ENCODE measurements around the gene KCNT2. TPM values are rescaled to one million over a fixed set of nuclear protein-coding genes. Genes with fewer than 3 reads are reported as not detected.

KCNT2 gene
- total RNA-seq, 1 experiment from 2014 or later, result not detected

- BruUV-seq (replicated peaks), result no TSS peak
- POLR2A ChIA-PET, result no interaction called here
- ATAC-seq (no peak), DNase-seq (ENCODE audit: low read depth, low spot score) (no peak)
- intact Hi-C loops (cut with micrococcal nuclease), result no loop called here
- CTCF ChIA-PET, result no interaction called here
- Histone ChIP-seq H3K4me2 (ENCODE audit: low read length) (no peak overlapping the region), H3K9me2 (ENCODE audit: insufficient read depth) (no peaks in the 10 kb centered on the region), H3K27ac (ENCODE audit: low read depth, low read length) (no peak overlapping the region), H3K9ac (ENCODE audit: low read length) (no peak overlapping the region), H3K4me3 (replicated peaks in 1 of 2; ENCODE audit: low read depth in 1 of 2, low read length in 2 of 2) (no peak overlapping the region), H4K20me1 (ENCODE audit: insufficient read depth) (no peaks in the 10 kb centered on the region), H3K27me3 (ENCODE audit: insufficient read depth, low read length) (no peaks in the 10 kb centered on the region), H2AFZ (ENCODE audit: low read depth, low read length, poor library complexity, severe bottlenecking) (peak overlapping the region; percentile 33), H3K4me1 (ENCODE audit: control insufficient read depth in 1 of 2, insufficient read depth in 2 of 2, low read length in 2 of 2) (no peaks in the 10 kb centered on the region), H3K79me2 (ENCODE audit: insufficient read depth, low read length) (no peaks in the 10 kb centered on the region), H3K36me3 (ENCODE audit: control insufficient read depth in 1 of 2, insufficient read depth in 2 of 2, low read length in 2 of 2) (no peaks in the 10 kb centered on the region), H3K9me3 (ENCODE audit: control insufficient read depth in 1 of 2, insufficient read depth in 1 of 2, low read depth in 1 of 2, low read length in 2 of 2) (no peaks in the 10 kb centered on the region)
- no peak for TF ChIP-seq ZFX (IDR thresholded peaks at IDR 0.05)
- no peak for TF ChIP-seq SIN3A (IDR thresholded peaks at IDR 0.05; ENCODE audit: low read depth)
- no peak for TF ChIP-seq SP1 (IDR thresholded peaks at IDR 0.05; ENCODE audit: low read depth)
- RAD21 ChIA-PET (ENCODE audit: low non-redundant PET in 1 of 2, low total read pairs in 2 of 2, uncharacterized antibody in 2 of 2, unreplicated experiment in 2 of 2), result no interaction called here
These were observed 119.7 kb downstream of the KCNT2 start for GRCh38 chr1:196488579-196488978.

GRCh38 chr1:196486346-196486745, 121.9 kb downstream of the KCNT2 start:
- Histone ChIP-seq H4K20me1 (ENCODE audit: insufficient read depth) (no peaks in the 10 kb centered on the region), H3K4me2 (ENCODE audit: low read length) (no peak overlapping the region), H3K27me3 (ENCODE audit: insufficient read depth, low read length) (no peaks in the 10 kb centered on the region), H3K4me1 (ENCODE audit: control insufficient read depth in 1 of 2, insufficient read depth in 2 of 2, low read length in 2 of 2) (no peaks in the 10 kb centered on the region), H3K9me3 (ENCODE audit: control insufficient read depth in 1 of 2, insufficient read depth in 1 of 2, low read depth in 1 of 2, low read length in 2 of 2) (no peaks in the 10 kb centered on the region), H3K27ac (ENCODE audit: low read depth, low read length) (no peak overlapping the region), H3K9ac (ENCODE audit: low read length) (no peak overlapping the region), H3K9me2 (ENCODE audit: insufficient read depth) (no peaks in the 10 kb centered on the region), H3K4me3 (replicated peaks in 1 of 2; ENCODE audit: low read depth in 1 of 2, low read length in 2 of 2) (no peak overlapping the region), H2AFZ (ENCODE audit: low read depth, low read length, poor library complexity, severe bottlenecking) (no peak overlapping the region), H3K36me3 (ENCODE audit: control insufficient read depth in 1 of 2, insufficient read depth in 2 of 2, low read length in 2 of 2) (no peaks in the 10 kb centered on the region), H3K79me2 (ENCODE audit: insufficient read depth, low read length) (no peaks in the 10 kb centered on the region)
- DNase-seq (ENCODE audit: low read depth, low spot score) (no peak), ATAC-seq (no peak)
- no TSS peak for BruUV-seq (replicated peaks)
- ChIA-PET POLR2A (no interaction called here), CTCF (no interaction called here), RAD21 (ENCODE audit: low non-redundant PET in 1 of 2, low total read pairs in 2 of 2, uncharacterized antibody in 2 of 2, unreplicated experiment in 2 of 2) (no interaction called here)
- intact Hi-C loops (cut with micrococcal nuclease), result no loop called here
- TF ChIP-seq ZBTB33 (IDR thresholded peaks at IDR 0.05; ENCODE audit: extremely low read depth, insufficient replicate concordance, low read length) (no peak), ELF1 (IDR thresholded peaks at IDR 0.05; ENCODE audit: borderline replicate concordance, low read depth) (no peak), YY1 (IDR thresholded peaks at IDR 0.05; ENCODE audit: extremely low read depth, insufficient replicate concordance, low read depth, low read length) (no peak), EGR1 (IDR thresholded peaks at IDR 0.05; ENCODE audit: low read depth) (no peak), CEBPB (IDR thresholded peaks at IDR 0.05; ENCODE audit: low read depth) (no peak), CTCF (IDR thresholded peaks at IDR 0.05 in 2 of 3, conservative IDR thresholded peaks at IDR 0.05 in 1 of 3; ENCODE audit: borderline replicate concordance in 1 of 3, insufficient read depth in 1 of 3, low read depth in 2 of 3, low read length in 2 of 3) (no peak), MAX (IDR thresholded peaks at IDR 0.05) (no peak), ATF3 (IDR thresholded peaks at IDR 0.05) (no peak), EZH2 (IDR thresholded peaks at IDR 0.05) (no peak), SIN3A (IDR thresholded peaks at IDR 0.05; ENCODE audit: low read depth) (no peak), REST (IDR thresholded peaks at IDR 0.05; ENCODE audit: low read depth) (no peak), CBX3 (IDR thresholded peaks at IDR 0.05; ENCODE audit: low read depth) (no peak)

All from HCT116 (cell line).